ENCODE data around the gene ME3.

- TF ChIP-seq CTCF (optimal IDR thresholded peaks at IDR 0.05 in 1 of 3, IDR thresholded peaks at IDR 0.05 in 1 of 3, conservative IDR thresholded peaks at IDR 0.05 in 1 of 3; ENCODE audit: extremely low read depth in 1 of 3, insufficient read depth in 2 of 3, low read length in 3 of 3) (no peak), EZH2 (IDR thresholded peaks at IDR 0.05; ENCODE audit: low read length) (no peak)
These were observed 211.7 kb downstream of the ME3 start for GRCh38 chr11:86460461-86461385.
